Measurements from ENCODE around the gene TFAP2E. TPM values are rescaled to one million over a fixed set of nuclear protein-coding genes. Genes with fewer than 3 reads are reported as not detected.
"Not testable (repeated sequence)": the region's sequence is repeated elsewhere in the genome, so short reads cannot be mapped to it uniquely, and the experiment has no call there.

The TFAP2E gene
- total RNA-seq, 1 donor from 2014 or later = 6.4 TPM

- Histone ChIP-seq H3K4me1 (peaks cover 28% of the 10 kb centered on the region), H3K27me3 (no peaks in the 10 kb centered on the region), H3K27ac (no peak overlapping the region), H3K9me3 (no peaks in the 10 kb centered on the region), H3K4me3 (peak overlapping the region; percentile 43 to 46), H3K36me3 (no peaks in the 10 kb centered on the region)
- no peak for TF ChIP-seq POLR2A (IDR thresholded peaks at IDR 0.05)
- no peak for TF ChIP-seq CTCF (IDR thresholded peaks at IDR 0.05)
- peak in 1 of 2 donors; percentile 55 for TF ChIP-seq POLR2AphosphoS5 (IDR thresholded peaks at IDR 0.05; ENCODE audit: insufficient read depth in 1 of 2, low read depth in 1 of 2)
- intact Hi-C loops (cut with DNase I) = no loop called here
- DNase-seq (ENCODE audit: extremely low spot score in 2 of 2) = no peak
These were observed 4.2 kb downstream of the TFAP2E start for GRCh38 chr1:35577071-35577998.

GRCh38 chr1:35580949-35581388, 7.9 kb downstream of the TFAP2E start:
- Histone ChIP-seq H3K27ac (no peak overlapping the region), H3K4me1 (peaks cover 14% of the 10 kb centered on the region), H3K4me3 (no peak overlapping the region), H3K36me3 (no peaks in the 10 kb centered on the region), H3K27me3 (no peaks in the 10 kb centered on the region), H3K9me3 (no peaks in the 10 kb centered on the region)
- intact Hi-C loops (cut with DNase I) = no loop called here
- TF ChIP-seq POLR2AphosphoS5 (IDR thresholded peaks at IDR 0.05; ENCODE audit: insufficient read depth in 1 of 2, low read depth in 1 of 2) (no peak), CTCF (IDR thresholded peaks at IDR 0.05) (no peak), POLR2A (IDR thresholded peaks at IDR 0.05) (no peak)
- no peak for DNase-seq (ENCODE audit: extremely low spot score in 2 of 2)

GRCh38 chr1:35581621-35582020, 8.5 kb downstream of the TFAP2E start:
- H3K27me3 ChIP-seq; DNase-seq (ENCODE audit: extremely low spot score in 2 of 2); H3K4me3 ChIP-seq; intact Hi-C loops (cut with DNase I); H3K27ac ChIP-seq; H3K36me3 ChIP-seq; H3K9me3 ChIP-seq: not testable (repeated sequence)
- H3K4me1 ChIP-seq = peaks cover 14% of the 10 kb centered on the region

- H3K27ac ChIP-seq = no peak overlapping the region
These were observed 12.2 kb downstream of the TFAP2E start for GRCh38 chr1:35585281-35585680.

GRCh38 chr1:35585805-35586204, 12.7 kb downstream of the TFAP2E start:
- intact Hi-C loops (cut with DNase I); DNase-seq (ENCODE audit: extremely low spot score in 2 of 2); H3K36me3 ChIP-seq; H3K9me3 ChIP-seq; H3K4me1 ChIP-seq; H3K27ac ChIP-seq; H3K4me3 ChIP-seq; H3K27me3 ChIP-seq: not testable (repeated sequence)

More at GRCh38 chr1:35585281-35585680, 12.2 kb downstream of the TFAP2E start:
- Histone ChIP-seq H3K9me3 (no peaks in the 10 kb centered on the region), H3K27me3 (no peaks in the 10 kb centered on the region), H3K4me3 (no peak overlapping the region), H3K36me3 (no peaks in the 10 kb centered on the region), H3K4me1 (no peaks in the 10 kb centered on the region)
- no peak for DNase-seq (ENCODE audit: extremely low spot score in 2 of 2)
- intact Hi-C loops (cut with DNase I) = no loop called here
- TF ChIP-seq POLR2A (IDR thresholded peaks at IDR 0.05) (no peak), POLR2AphosphoS5 (IDR thresholded peaks at IDR 0.05; ENCODE audit: insufficient read depth in 1 of 2, low read depth in 1 of 2) (no peak), CTCF (IDR thresholded peaks at IDR 0.05) (no peak)

- H3K27me3 ChIP-seq = no peaks in the 10 kb centered on the region
- H3K9me3 ChIP-seq = no peaks in the 10 kb centered on the region
- TF ChIP-seq POLR2A (IDR thresholded peaks at IDR 0.05) (no peak), CTCF (IDR thresholded peaks at IDR 0.05) (no peak), POLR2AphosphoS5 (IDR thresholded peaks at IDR 0.05; ENCODE audit: insufficient read depth in 1 of 2, low read depth in 1 of 2) (no peak)
- no peaks in the 10 kb centered on the region for H3K36me3 ChIP-seq
- no peak overlapping the region for H3K27ac ChIP-seq
- intact Hi-C loops (cut with DNase I) = no loop called here
- H3K4me3 ChIP-seq = no peak overlapping the region
- no peak for DNase-seq (ENCODE audit: extremely low spot score in 2 of 2)
- no peaks in the 10 kb centered on the region for H3K4me1 ChIP-seq
These were observed 13.7 kb downstream of the TFAP2E start for GRCh38 chr1:35586808-35587207.

All from vagina (tissue), 2 donors.